GM12878 (cell line): ENCODE results near the gene DCAF15. TPM values are rescaled to one million over a fixed set of nuclear protein-coding genes. Genes with fewer than 3 reads are reported as not detected.

Source experiments
- ATAC-seq: fragments of 200-7000 bp; cut with Tn5 transposase; 3 replicates; pipeline ENCODE4 v1.9.1; 2020; ENCODE audit warnings: mild to moderate bottlenecking, moderate library complexity
- BruUV-seq: library from RNA; stranded (reverse); fragments of 400-500 nt; replicated peaks from 2 replicates; lab custom pipeline; 2021; lab: Mats Ljungman, UMichigan
- CTCF ChIA-PET: fragments of 300-600 bp; sonication (Branson Sonifier 250); formaldehyde crosslinking; extraction: SDS; loops from one replicate; lab custom pipeline; 2021; ENCODE audit warnings: inconsistent platforms; lab: Yijun Ruan, JAX
- POLR2A ChIA-PET: fragments of 350-600 bp; formaldehyde crosslinking; extraction: SDS; loops from one replicate; lab custom pipeline; 2021; ENCODE audit warnings: inconsistent platforms; lab: Charles Lee
- RAD21 ChIA-PET: fragments of 300-600 bp; sonication (Branson Sonifier 250); formaldehyde crosslinking; loops from one replicate; lab custom pipeline; 2023; ENCODE audit warnings: antibody characterized with exemption; ENCODE audit not compliant: unreplicated experiment; lab: Charles Lee
- SMC1A ChIA-PET: fragments of 300-600 bp; sonication (Branson Sonifier 250); formaldehyde crosslinking; loops from one replicate; lab custom pipeline; 2023; ENCODE audit not compliant: unreplicated experiment, uncharacterized antibody; lab: Charles Lee
- DNase-seq: peaks from one replicate; pipeline ENCODE4 v3.0.0-alpha.2; 2011; ENCODE audit warnings: low read depth, low spot score
- FAIRE-seq: peaks from 3 replicates; lab custom pipeline; 2011; peaks lifted over from hg19 to GRCh38; lab: Jason Lieb, UNC
- H2AFZ ChIP-seq: 2 replicates; pipeline ENCODE4 v1.6.0; 2011; ENCODE audit warnings: low read depth, low read length, control low read depth; ENCODE audit not compliant: control insufficient read depth
- H3K27ac ChIP-seq: 2 replicates; pipeline ENCODE4 v1.5.1; 2011; ENCODE audit warnings: control low read depth; ENCODE audit not compliant: control insufficient read depth, insufficient read depth
- H3K27me3 ChIP-seq, 2 experiments: replicated peaks in 1 of 2; 2 replicates each; pipeline versions ENCODE4 v1.6.0 to v1.6.1; 2011; ENCODE audit warnings: low read length in 1 of 2; ENCODE audit not compliant: control insufficient read depth in 2 of 2, insufficient read depth in 2 of 2
- H3K36me3 ChIP-seq, 2 experiments: 2 replicates each; pipeline ENCODE4 v1.5.1; 2011; ENCODE audit warnings: low read length in 1 of 2; ENCODE audit not compliant: control insufficient read depth in 2 of 2, insufficient read depth in 2 of 2
- H3K4me1 ChIP-seq: 2 replicates; pipeline ENCODE4 v1.6.1; 2011; ENCODE audit warnings: mild to moderate bottlenecking, low read length, moderate library complexity, mixed read lengths; ENCODE audit not compliant: control insufficient read depth, insufficient read depth
- H3K4me2 ChIP-seq: 2 replicates; pipeline ENCODE4 v1.6.0; 2011; ENCODE audit warnings: control low read depth; ENCODE audit not compliant: control insufficient read depth, insufficient read depth
- H3K4me3 ChIP-seq: fragments of 200-600 bp; sonication (generic); 2 replicates; pipeline ENCODE4 v1.5.1; 2016
- H3K79me2 ChIP-seq: 2 replicates; pipeline ENCODE4 v1.6.0; 2011; ENCODE audit warnings: low read length; ENCODE audit not compliant: control insufficient read depth, insufficient read depth
- H3K9ac ChIP-seq: 2 replicates; pipeline ENCODE4 v1.8.0; 2011; ENCODE audit warnings: low read length, control low read depth, mixed read lengths; ENCODE audit not compliant: control insufficient read depth, insufficient read depth
- H3K9me3 ChIP-seq: replicated peaks from 3 replicates; pipeline ENCODE4 v1.5.1; 2011; ENCODE audit warnings: mild to moderate bottlenecking, low read length; ENCODE audit not compliant: control insufficient read depth, insufficient read depth
- H4K20me1 ChIP-seq: 2 replicates; pipeline ENCODE4 v1.6.0; 2011; ENCODE audit not compliant: control insufficient read depth, insufficient read depth
- ATF3 ChIP-seq: IDR thresholded peaks from 2 replicates; pipeline ENCODE4 v1.6.1; 2011; ENCODE audit warnings: low read depth, mild to moderate bottlenecking, low read length, moderate library complexity, borderline replicate concordance; ENCODE audit errors: extremely low read depth
- BHLHE40 ChIP-seq, 2 experiments: fragments of 450-650 bp in 1 of 2; IDR thresholded peaks; 2 replicates each; pipeline ENCODE4 v1.6.1; 2011 to 2017; ENCODE audit warnings: low read depth in 2 of 2, borderline replicate concordance in 1 of 2, improper control_type of control experiment in 1 of 2, low read length in 1 of 2, mild to moderate bottlenecking in 1 of 2
- CEBPB ChIP-seq, 2 experiments: fragments of 150-350 bp in 1 of 2; IDR thresholded peaks; 2 replicates each; pipeline ENCODE4 v1.6.1; 2012 to 2014; ENCODE audit warnings: low read depth in 2 of 2, low read length in 2 of 2, borderline replicate concordance in 1 of 2, inconsistent platforms in 1 of 2
- EED ChIP-seq: sonication (generic); IDR thresholded peaks from 2 replicates; pipeline ENCODE4 v1.6.1; 2016; ENCODE audit warnings: antibody characterized with exemption, low read depth
- IKZF2 ChIP-seq, 2 experiments: fragments of 450-650 bp; IDR thresholded peaks; 2 replicates each; pipeline ENCODE4 v1.6.1; 2017; ENCODE audit warnings: mild to moderate bottlenecking in 2 of 2, moderate library complexity in 2 of 2
- MTA3 ChIP-seq: IDR thresholded peaks from 2 replicates; pipeline ENCODE4 v1.6.1; 2012; ENCODE audit warnings: low read length, inconsistent platforms, borderline replicate concordance
- PRDM15 ChIP-seq: fragments of 450-650 bp; formaldehyde crosslinking; IDR thresholded peaks from 2 replicates; pipeline ENCODE4 v1.4.0; 2020; ENCODE audit warnings: mild to moderate bottlenecking, moderate library complexity
- RBBP5 ChIP-seq: fragments of 200-600 bp; sonication (generic); conservative IDR thresholded peaks from 2 replicates; pipeline ENCODE4 v1.6.1; 2016
- SMAD5 ChIP-seq: IDR thresholded peaks from 2 replicates; pipeline ENCODE4 v1.6.1; 2016; ENCODE audit warnings: antibody characterized with exemption, low read depth
- SPI1 ChIP-seq: IDR thresholded peaks from 2 replicates; pipeline ENCODE4 v1.6.1; 2011; ENCODE audit warnings: low read depth, mild to moderate bottlenecking, low read length, moderate library complexity, borderline replicate concordance; ENCODE audit not compliant: insufficient read depth
- SREBF2 ChIP-seq: IDR thresholded peaks from 2 replicates; pipeline ENCODE4 v1.6.1; 2012; ENCODE audit warnings: mild to moderate bottlenecking, low read length
- TCF7 ChIP-seq: IDR thresholded peaks from 2 replicates; pipeline ENCODE4 v1.6.1; 2014; ENCODE audit warnings: antibody characterized with exemption, borderline replicate concordance
- USF1 ChIP-seq: IDR thresholded peaks from 2 replicates; pipeline ENCODE4 v1.6.1; 2011; ENCODE audit warnings: borderline replicate concordance, low read depth, mild to moderate bottlenecking, moderate library complexity, mixed read lengths, low read length; ENCODE audit not compliant: insufficient read depth; ENCODE audit errors: extremely low read length
- ZBTB40 ChIP-seq: fragments of 450-650 bp; IDR thresholded peaks from 2 replicates; pipeline ENCODE4 v1.6.1; 2016; ENCODE audit warnings: mild to moderate bottlenecking, moderate library complexity, borderline replicate concordance
- WGBS: methylation state at CpG from one replicate; pipeline ENCODE4 v1.1.6; 2016; ENCODE audit warnings: low lambda C conversion rate; ENCODE audit not compliant: insufficient replicate concordance, insufficient coverage; ENCODE audit errors: missing lambda C conversion rate; 5-methylcytosine and 5-hydroxymethylcytosine counted together
- in situ Hi-C: fragments of 300-500 bp; cut with MboI; formaldehyde crosslinking; loops from 9 replicates; pipeline ENCODE4 v1.14.3; 2018; ENCODE audit warnings: mixed read lengths
- intact Hi-C: fragments of 100-400 bp; cut with micrococcal nuclease; formaldehyde crosslinking; loops from one replicate; pipeline ENCODE4 v1.14.2; 2022; ENCODE audit not compliant: unreplicated experiment
- polyA plus RNA-seq, 11 experiments: library from polyadenylated mRNA; depleted of rRNA in 4 of 11; unstranded in 6 of 11; stranded (reverse) in 5 of 11; fragments of >200 nt; fragmentation: Nextera tagmentation in 4 of 11; fragmentation: Illumina TruSeq in 1 of 11; extraction: Ambion mirVana in 4 of 11; extraction: Trizol in 1 of 11; gene quantifications; 1 replicate in 1 of 11; 2 replicates in 10 of 11; pipeline versions ENCODE4 v1.2.1 to v1.2.3, GENCODE V29; 2011 to 2016; ENCODE audit warnings: inconsistent platforms in 2 of 11, missing spikeins in 2 of 11, low read depth in 1 of 11
- total RNA-seq, 4 experiments: library from RNA; depleted of rRNA in 3 of 4; stranded (reverse); fragments of >200 nt in 3 of 4; fragmentation: Illumina TruSeq in 1 of 4; extraction: Trizol in 1 of 4; gene quantifications; 2 replicates each; pipeline versions ENCODE4 v1.2.1 to v1.2.3, GENCODE V29; 2013 to 2021

The DCAF15 gene
- total and polyA plus RNA-seq, 10 of the 15 experiments (the other 5 are each of a cell fraction or from before 2014, with no cell fraction given), result 0.16 to 63.4 (median 26.6) TPM

GRCh38 chr19:13937479-13938300, 14.6 kb upstream of the DCAF15 start:
- Histone ChIP-seq H3K27me3 (no peaks in the 10 kb centered on the region; a peak in 1 of 4 replicates), H3K4me3 (no peak overlapping the region), H2AFZ (no peak overlapping the region), H3K9ac (no peak overlapping the region), H4K20me1 (no peaks in the 10 kb centered on the region), H3K4me2 (no peak overlapping the region), H3K9me3 (peaks cover 2% of the 10 kb centered on the region; the same call in 1 of the 3 replicates), H3K79me2 (no peaks in the 10 kb centered on the region), H3K4me1 (no peaks in the 10 kb centered on the region), H3K36me3 (no peaks in the 10 kb centered on the region), H3K27ac (no peak overlapping the region)
- ATAC-seq (no peak), FAIRE-seq (no peak), DNase-seq (no peak)
- CTCF ChIA-PET, result no interaction called here
- WGBS, result 30% methylated on average over 28 of the region's 29 CpGs
- BruUV-seq, result no TSS peak
- in situ Hi-C loops, result no loop called here
- POLR2A ChIA-PET, result no interaction called here
- SMC1A ChIA-PET, result interaction anchor here (1.7 kb wide), 1 partner anchor 12 kb away, joined by 3 read pairs; no protein-coding TSS in a partner anchor
- intact Hi-C loops, result no loop called here
- RAD21 ChIA-PET, result no interaction called here
- TF ChIP-seq EED (no peak), CEBPB (IDR thresholded peaks at IDR 0.05; ENCODE audit: borderline replicate concordance in 1 of 2, low read depth in 2 of 2, low read length in 2 of 2) (no peak), ZBTB40 (no peak), PRDM15 (CRISPR knock-in tag) (no peak), RBBP5 (no peak), SREBF2 (no peak), SPI1 (no peak), USF1 (no peak), TCF7 (no peak), BHLHE40 (IDR thresholded peaks at IDR 0.05; ENCODE audit: borderline replicate concordance in 1 of 2, low read depth in 2 of 2, low read length in 1 of 2) (no peak), MTA3 (no peak), IKZF2 (IDR thresholded peaks at IDR 0.05) (no peak), ATF3 (no peak), SMAD5 (no peak)
